Stimulated activated CD4-positive, alpha-beta T cell treated with anti-CD3 and anti-CD28 coated beads, Interleukin-4, amount 100 ng/mL, for 4 hours (primary cell): ENCODE data around the gene NCKAP5.

Experiments
- DNase-seq, 2 experiments: peaks; one replicate each; pipeline ENCODE4 v3.0.0-alpha.2; 2020

NCKAP5 gene

GRCh38 chr2:133456971-133457370 is 111.3 kb downstream of the NCKAP5 start:
- no peak for DNase-seq

- no peak for DNase-seq
Observed at GRCh38 chr2:133456156-133456555, 112.1 kb downstream of the NCKAP5 start.

GRCh38 chr2:133453032-133453431 is 115.2 kb downstream of the NCKAP5 start:
- DNase-seq = no peak

GRCh38 chr2:133452583-133452982 is 115.7 kb downstream of the NCKAP5 start:
- no peak for DNase-seq

GRCh38 chr2:133452146-133452545 is 116.1 kb downstream of the NCKAP5 start:
- no peak for DNase-seq

GRCh38 chr2:133448195-133448594 is 120.1 kb downstream of the NCKAP5 start:
- DNase-seq = no peak

- DNase-seq = no peak
Observed at GRCh38 chr2:133447303-133447702, 121.0 kb downstream of the NCKAP5 start.

GRCh38 chr2:133444465-133444864 is 123.8 kb downstream of the NCKAP5 start:
- DNase-seq = no peak

GRCh38 chr2:133442393-133442792 is 125.9 kb downstream of the NCKAP5 start:
- DNase-seq = no peak

- DNase-seq = no peak
Observed at GRCh38 chr2:133439565-133439920, 128.7 kb downstream of the NCKAP5 start.

- no peak for DNase-seq
Observed at GRCh38 chr2:133438848-133439564, 129.3 kb downstream of the NCKAP5 start.

GRCh38 chr2:133438026-133438425 is 130.2 kb downstream of the NCKAP5 start:
- no peak for DNase-seq

- DNase-seq = no peak
Observed at GRCh38 chr2:133437492-133437891, 130.8 kb downstream of the NCKAP5 start.

- no peak for DNase-seq
Observed at GRCh38 chr2:133434959-133435668, 133.1 kb downstream of the NCKAP5 start.

GRCh38 chr2:133433455-133434451 is 134.5 kb downstream of the NCKAP5 start:
- DNase-seq = no peak

- no peak for DNase-seq
Observed at GRCh38 chr2:133432778-133433177, 135.5 kb downstream of the NCKAP5 start.

GRCh38 chr2:133431289-133431688 is 137.0 kb downstream of the NCKAP5 start:
- no peak for DNase-seq

- no peak for DNase-seq
Observed at GRCh38 chr2:133426791-133427190, 141.5 kb downstream of the NCKAP5 start.

- DNase-seq = no peak
Observed at GRCh38 chr2:133425612-133426011, 142.7 kb downstream of the NCKAP5 start.

- no peak for DNase-seq
Observed at GRCh38 chr2:133424876-133425275, 143.4 kb downstream of the NCKAP5 start.

GRCh38 chr2:133422931-133423351 is 145.3 kb downstream of the NCKAP5 start:
- no peak for DNase-seq

GRCh38 chr2:133421516-133422324 is 146.5 kb downstream of the NCKAP5 start:
- DNase-seq = no peak
